ENCODE measurements around the gene NNT.

GRCh38 chr5:43679214-43679613 lies 76.2 kb downstream of the NNT start:
- TF ChIP-seq POLR2A (IDR thresholded peaks at IDR 0.05; ENCODE audit: insufficient read depth in 1 of 2, low read depth in 2 of 2, low read length in 2 of 2) = no peak
- no peak for TF ChIP-seq EZH2 (conservative IDR thresholded peaks at IDR 0.05; ENCODE audit: low read depth, low read length)

All from HepG2 (cell line).